GM21367 (cell line): ENCODE measurements around the gene ZBTB40.

ENCODE experiments used
- ATAC-seq: cut with Tn5 transposase; IDR thresholded peaks from one replicate; pipeline ENCODE4 v1.9.1; 2021; ENCODE audit not compliant: unreplicated experiment

The ZBTB40 gene

DNA sequence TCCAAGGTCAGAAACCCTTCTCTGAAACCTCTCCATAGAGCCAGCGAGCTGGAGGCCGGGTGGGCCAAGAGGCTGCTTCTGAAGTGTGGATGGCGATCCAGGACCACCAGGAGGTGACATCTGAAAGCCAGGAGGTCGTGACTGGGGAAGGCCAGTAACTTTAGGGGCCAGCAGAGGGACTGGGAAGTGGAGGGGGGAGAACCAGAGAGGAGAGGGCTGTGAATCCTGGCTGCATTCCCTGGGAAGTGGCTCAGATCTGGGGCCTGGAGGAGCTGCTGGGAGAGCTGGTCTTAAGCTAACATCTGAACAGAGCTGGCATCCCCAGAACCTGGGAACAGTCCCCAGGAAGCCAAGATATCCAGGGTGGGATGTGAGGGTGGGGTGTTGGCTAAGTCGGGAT lies 100.4 kb downstream of the ZBTB40 start:
- ATAC-seq = no peak

DNA sequence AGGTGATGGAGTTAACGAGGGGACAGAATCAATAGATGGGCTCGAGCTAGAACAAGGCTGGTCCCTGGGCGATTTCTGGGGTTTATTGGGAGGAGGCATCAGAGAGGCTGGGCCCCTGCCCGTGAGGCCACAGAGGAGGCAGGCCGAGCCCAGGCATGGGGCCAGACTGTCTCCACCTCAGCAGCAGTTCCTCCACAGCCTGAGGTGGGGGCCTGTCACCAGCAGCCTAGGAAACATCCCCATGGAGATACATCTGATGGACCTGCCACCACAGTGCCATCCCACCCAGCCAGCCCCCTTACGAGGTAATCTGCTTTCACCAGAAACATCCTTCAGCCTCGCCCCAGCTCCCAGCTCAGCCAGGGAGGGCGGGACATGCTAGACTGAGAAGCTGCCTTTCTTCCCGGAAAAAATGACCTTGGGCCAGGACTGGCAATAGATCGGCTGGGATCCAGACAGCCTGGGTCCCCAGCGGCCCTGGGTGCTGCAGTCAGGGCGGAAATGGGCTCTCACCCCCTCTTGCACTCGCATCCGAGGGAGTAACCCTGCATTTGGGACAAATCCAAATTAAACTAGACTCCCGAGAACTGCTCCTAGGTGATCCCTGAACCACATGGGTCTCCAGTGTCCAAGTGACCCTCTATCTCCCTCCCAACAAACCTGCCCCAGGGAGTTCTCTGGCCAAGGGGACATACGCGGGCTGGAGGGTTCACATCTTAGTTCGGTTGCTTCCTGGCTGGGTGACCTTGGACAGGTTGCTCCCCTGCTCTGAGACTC lies 101.6 kb downstream of the ZBTB40 start:
- no peak for ATAC-seq

DNA sequence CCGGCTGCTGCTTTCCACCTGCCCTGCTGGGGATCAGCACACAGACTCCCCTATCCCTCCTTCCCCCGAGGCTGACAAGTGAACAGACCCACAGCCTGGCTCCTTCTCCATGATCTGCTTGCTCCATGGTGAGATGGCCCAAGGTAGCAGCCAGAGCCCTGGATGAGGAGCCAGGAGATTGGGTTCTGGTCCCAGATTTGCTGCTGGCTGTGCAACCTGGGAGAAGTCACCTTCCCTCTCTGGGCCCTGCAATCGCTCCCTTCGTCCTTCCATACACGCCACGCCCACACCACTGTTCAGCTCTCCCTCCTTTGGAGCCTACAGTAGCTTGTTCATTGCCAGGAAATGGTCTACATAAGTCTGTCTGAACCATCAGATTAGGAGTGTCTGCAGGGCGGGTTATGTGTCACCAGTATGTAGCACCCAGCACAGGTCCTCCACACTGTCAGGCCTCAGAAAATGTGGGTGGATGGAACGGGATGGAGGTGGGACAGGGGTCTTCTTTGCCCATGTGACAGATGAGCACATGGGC lies 102.4 kb downstream of the ZBTB40 start:
- ATAC-seq = no peak

DNA sequence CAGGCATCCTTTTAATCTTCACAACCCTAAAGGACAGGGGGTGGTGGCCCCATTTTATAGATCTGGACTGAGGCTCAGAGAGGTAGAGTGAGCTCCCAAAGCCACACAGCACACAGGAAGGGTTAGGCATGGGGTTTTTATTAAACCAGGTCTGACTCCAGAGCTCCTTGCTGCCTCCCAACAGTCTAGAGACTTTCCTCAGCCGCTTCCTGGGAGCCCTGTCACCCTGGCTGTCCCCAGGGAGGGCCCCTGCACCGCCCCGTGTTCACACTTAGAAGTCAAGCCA lies 103.7 kb downstream of the ZBTB40 start:
- ATAC-seq = no peak

DNA sequence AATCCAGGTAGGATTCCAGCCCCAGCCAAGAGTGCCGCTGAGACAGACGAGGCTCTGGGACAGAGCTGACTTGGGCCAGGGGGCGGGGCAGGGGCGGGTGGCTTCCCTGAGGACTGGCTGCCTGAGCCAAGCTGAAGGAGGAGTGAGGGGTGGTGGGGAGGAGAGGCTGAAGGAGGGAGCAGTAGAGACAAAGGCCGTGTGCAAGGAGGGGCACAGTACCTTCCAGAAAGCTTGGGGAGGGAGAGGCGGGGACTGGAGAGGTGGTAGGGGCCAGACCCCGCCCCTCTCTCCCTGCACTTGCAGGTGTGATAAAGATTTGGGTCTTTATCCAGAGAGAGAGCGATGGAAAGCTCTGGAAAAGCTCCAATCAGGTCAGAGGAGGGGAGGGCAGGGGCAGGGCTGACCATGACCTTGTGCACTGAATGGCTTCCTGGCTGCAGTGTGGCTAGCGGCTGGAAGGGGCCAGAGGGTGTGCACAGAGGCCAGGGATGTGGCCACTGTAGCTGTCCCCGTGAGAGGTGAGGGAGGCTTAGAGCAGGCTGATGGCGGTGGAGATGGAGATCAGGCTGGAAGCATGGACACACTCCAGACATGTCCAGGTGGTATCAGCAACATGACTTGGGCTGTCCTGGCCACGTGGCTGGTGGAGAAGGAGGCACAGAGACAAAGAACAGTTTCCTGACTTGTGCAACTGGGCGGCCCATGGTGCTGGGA lies 104.9 kb downstream of the ZBTB40 start:
- ATAC-seq = no peak

DNA sequence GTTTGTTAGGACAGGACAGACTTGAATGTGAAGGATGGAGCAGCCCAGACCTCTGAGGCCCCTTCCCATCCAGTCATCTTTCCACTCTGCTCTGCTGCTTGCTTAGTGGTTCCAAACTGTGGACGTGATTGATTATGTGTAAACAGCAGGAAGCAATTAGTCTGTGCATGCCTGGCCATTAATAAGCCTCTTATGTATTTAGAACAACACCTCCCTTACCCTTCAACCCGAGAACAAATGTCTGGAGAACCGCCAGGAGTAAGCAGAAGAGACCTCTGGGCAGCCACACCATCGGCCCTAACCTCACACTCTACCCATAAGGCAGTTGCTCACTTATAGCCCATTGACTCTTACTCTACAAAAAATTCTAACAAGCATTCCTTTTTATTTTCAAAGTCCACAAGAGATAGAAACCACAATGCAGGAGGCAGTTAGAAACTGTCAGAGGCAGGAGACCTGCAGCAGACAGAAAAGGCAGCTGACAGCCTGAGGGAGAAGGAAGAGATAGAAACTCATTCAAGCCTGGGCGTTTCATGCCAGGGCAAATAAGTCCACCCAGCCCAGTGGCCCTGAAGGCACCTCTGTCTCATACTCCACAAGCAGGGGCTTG lies 105.8 kb downstream of the ZBTB40 start:
- ATAC-seq = no peak

DNA sequence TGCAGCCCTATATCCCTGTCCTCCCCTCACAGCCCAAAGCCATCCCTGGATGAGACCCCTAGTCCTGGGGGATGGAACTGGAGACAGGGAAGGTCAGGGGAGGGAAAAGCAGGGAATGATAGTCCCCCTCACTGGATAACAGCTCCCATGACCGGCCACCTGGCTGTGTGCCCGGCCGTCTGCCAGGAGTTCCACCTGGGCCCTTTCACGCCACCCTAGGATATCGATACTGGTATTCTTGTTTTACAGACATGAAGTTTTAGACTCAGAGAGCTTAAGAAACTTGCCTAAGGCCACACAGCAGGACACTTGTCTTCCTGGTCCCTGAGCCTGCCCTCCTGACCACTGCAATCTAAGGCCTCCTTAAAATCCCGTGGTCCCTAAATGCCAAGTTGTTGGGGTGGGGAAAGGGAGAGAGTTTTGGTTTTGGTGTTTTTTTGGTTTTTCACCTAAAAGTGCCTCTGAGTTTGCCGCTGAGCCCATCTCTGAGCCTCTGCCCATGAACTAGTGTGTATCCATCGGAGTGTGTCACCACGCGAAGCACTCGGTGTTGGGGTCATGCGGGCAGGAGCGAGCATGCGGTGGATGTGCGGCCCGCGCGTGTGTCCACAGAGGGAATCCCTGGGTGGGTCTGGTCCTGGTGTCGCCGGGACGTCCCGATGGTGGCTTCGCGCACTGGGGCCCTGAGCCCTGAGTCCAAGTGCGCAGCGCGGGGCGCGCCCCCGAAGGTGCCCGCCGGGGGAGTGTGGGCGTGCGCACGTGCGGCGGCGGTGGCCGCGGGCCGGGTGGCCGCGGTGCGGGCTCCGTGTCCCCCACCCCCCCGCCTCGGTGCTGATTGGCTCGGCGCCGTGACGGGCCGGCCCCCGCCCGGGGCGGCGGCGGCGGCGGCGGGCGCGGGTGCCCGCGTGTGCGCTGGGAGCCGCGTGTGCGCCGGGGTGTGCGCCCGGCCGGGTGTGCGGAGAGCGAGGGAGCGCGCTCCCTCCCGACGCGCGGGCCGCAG lies 111.2 kb downstream of the ZBTB40 start, which contains the start of gene EPHA8:
TSS of gene EPHA8 (plus strand) at position 906 of the 1,000 bp plus-strand sequence. CDS start 147 bp downstream, outside the sequence.
- ATAC-seq = no peak

DNA sequence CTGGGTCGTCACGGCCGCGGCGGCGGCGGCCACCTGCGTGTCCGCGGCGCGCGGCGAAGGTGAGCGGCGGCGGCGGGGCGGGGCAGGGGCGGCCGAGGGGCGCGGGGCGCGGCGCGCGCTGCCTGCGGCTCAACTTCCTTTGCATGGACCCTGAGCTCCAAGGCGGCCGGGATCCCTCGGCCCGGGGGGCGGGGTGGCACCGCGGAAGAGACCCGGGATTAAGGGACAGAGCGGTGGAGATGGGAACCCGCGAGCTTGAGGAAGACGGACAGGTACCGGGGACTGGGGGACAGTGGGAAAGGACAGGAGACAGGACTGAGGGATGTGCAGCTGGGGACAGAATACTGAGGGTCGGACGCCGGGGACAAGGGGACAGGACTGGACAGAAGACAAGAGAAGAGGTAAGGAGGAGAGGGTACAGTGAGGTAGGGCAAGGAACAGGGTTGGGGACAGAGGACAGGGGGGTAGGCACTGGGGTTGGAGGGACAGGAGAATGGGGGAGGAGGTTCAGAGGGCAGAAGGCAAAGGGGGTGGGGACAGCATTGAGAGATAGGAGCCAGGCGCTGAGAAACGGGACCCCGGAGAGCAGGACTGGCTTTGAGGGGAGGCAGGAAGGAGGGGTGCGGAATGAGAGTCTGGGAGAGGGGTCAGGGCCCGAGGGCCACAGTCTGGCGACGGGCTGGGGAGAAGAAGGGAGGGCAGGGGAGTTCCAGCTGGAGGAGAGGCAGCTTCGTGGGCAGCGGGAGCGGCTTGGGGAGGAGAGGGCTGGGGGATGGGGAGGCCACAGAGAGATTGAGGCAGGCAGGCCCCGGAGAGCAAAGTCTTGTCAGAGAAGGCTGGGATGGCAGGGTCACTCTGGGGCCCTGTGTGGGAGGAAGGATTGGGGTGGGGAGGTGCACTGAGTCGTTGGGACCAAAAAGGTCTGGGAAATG lies 112.3 kb downstream of the ZBTB40 start:
- no peak for ATAC-seq

DNA sequence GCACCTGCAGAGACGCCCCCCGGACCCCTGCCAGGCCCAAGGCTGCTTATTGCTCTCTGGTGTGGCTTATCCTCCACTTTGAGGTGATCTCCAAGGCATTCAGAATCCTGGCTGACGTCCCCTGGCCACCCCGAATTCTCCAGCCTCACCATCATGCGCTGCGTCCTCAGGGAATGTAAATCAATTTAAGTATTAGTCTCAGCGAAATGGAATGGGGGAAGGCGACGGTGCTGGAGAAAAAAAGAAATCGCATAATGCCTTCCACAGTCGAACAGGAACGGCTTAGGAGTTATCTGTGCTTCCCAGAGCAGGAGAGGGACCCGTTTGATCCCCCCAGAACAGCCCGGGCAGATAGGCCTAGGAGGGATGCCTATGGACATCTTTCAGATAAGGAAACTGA lies 114.5 kb downstream of the ZBTB40 start:
- no peak for ATAC-seq

DNA sequence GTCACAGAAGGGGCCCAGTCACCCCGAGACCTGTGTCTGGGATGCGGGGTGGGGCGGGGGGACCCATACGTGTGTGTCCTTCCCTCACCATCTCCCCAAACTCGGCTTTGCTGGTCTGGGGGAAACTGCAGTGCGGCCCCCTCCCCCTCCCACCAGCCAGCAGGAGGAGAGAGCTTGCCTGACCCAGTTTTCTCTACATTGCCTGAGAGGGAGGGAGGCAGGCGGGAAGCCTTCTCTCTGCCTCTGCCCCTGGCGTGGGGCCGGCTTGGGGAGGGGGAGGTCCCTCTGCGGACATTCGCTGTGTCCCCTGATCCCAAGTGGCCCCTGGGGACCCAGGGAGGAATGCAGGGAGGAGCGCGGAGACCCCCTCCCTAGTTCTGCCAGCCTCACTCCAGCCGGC lies 115.5 kb downstream of the ZBTB40 start:
- ATAC-seq = no peak

DNA sequence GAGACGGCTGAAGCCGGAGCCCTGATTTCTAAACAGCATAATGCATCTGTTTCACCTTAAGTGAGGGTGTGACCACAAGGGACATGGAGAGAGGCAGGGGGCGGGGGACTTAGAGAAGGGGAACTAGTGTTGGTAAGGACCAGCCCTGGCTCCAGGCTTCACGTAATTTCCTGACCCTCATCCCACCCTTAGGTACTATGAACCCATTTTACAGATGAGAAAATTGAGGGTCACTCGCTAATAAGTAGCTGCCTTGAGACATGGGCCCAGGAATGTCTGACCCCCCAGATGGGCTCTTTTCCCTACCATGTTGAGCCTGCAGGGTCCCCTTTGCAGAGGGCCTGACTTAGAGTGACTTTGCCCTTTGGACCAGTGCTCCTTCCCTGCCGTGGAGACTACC lies 116.3 kb downstream of the ZBTB40 start:
- no peak for ATAC-seq

DNA sequence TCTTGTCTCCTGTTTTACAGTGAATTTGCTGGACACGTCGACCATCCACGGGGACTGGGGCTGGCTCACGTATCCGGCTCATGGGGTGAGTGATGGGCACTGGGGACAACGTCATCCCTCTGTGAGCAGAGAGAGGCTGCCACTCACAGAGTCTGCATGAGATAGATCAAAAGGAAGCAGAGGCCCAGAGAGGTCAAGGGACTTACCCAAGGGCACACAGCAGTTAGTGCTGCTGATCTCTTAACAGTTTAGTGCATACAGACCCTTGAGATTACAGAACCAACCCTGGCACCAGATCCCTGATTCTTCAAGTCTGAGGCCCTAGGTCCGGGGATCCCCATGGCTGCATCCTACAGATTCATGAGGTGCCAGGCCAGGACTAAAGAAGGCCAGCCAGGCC lies 117.6 kb downstream of the ZBTB40 start:
- ATAC-seq = no peak

DNA sequence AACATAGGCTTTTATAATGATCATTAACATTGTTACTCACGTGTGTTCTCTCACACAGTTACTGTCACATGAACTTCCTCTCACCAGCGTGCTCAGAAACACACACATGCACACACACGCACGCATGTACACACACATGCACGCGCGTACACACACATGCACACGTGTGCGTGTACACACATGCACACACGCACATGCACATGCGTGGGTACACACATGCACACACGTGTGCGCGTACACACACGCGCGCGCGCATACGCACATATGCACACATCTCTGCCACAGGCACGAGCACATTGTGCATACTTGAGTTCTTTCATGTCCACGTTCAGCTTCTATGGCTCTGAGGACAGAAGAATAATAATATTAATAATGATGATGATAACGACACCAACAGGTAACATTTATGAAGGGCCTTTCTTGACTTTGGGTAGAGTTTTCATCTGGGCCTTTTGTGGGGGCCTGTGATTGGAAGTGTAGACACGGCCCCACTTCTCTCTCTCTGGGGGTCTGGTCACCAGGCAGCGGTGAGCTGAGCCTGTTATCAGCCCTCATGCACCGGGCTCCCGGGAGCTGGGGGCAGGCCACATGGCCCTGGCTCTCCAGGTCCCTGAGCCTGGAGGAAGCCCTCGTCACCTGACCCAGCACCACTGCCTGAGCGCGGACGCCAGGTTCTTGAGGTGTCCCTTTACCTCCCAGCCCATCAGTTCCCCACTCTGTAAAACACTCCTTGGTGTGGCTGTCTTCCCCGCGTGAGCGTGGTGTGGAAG lies 118.7 kb downstream of the ZBTB40 start:
- no peak for ATAC-seq

DNA sequence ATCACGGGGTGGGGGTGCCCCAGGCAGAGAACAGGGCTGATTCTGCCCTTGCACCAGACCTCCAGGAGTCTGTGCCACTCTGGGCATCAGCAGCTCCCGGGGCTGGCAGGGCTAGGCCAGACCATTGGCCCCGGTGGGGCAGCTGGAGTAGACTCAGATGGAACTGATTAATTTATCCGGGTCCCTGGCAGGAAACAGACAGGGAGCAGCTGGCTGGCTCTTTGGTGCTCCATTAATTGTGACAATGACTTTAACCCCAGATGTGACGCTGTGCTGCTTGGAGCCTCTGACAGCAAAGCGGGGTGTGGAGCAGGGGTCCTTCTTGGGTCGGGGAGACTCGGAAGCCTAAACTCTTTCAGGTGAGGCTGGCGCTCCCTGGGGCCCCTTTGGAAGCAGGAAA lies 121.2 kb downstream of the ZBTB40 start:
- ATAC-seq = no peak

DNA sequence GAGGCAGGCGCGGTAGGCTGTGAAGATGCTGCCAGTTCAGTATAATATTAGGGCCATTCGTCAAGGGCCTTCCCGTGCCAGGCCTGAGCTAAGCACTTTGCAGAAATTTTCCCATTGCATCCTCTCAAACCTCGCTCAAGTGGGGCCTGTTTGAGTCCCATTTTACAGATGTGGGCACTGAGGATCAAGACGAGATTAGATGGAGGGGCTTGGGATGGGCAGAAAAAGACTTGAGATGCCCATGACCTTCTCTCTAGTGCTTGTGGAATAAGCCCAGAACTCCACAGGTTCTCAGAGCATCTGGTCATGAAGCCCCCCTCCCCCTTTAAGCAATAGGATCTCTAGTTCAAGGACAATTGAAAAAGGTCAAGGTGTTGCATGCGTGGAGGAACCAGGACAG lies 121.6 kb downstream of the ZBTB40 start:
- no peak for ATAC-seq

DNA sequence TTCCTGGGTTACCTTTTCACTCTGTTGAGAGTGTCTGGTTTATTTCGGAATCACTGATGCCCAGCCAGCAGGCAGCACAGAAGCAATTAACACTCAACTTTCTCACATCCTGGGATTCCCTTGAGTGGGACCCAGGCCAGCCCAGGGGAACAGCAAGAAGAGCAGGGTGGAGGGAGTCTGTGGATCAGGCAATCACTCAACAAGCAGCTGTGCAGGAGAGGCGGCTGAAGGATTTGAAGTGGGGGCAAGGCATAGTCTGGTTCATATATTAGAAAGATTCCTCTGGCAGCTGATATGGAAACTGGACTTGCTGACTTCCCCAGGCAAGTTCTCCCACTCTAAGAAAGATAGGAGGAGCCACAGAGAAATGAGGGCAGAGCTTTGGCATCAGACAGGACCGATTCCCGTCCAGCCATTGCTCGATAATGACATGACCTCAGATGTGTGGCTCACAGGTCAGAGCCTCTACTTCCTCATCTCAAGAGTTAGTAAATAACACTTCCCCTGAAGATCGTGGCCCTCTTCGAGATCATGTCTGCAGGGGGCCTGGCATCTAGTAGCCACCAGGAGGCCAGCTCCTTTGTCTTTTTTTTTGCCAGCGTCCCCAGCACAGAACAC lies 124.0 kb downstream of the ZBTB40 start:
- no peak for ATAC-seq

DNA sequence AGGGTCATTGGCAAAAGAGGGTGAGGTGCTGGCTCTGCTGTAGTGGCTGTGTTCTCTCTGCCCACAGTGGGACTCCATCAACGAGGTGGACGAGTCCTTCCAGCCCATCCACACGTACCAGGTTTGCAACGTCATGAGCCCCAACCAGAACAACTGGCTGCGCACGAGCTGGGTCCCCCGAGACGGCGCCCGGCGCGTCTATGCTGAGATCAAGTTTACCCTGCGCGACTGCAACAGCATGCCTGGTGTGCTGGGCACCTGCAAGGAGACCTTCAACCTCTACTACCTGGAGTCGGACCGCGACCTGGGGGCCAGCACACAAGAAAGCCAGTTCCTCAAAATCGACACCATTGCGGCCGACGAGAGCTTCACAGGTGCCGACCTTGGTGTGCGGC lies 124.5 kb downstream of the ZBTB40 start:
- ATAC-seq = no peak

DNA sequence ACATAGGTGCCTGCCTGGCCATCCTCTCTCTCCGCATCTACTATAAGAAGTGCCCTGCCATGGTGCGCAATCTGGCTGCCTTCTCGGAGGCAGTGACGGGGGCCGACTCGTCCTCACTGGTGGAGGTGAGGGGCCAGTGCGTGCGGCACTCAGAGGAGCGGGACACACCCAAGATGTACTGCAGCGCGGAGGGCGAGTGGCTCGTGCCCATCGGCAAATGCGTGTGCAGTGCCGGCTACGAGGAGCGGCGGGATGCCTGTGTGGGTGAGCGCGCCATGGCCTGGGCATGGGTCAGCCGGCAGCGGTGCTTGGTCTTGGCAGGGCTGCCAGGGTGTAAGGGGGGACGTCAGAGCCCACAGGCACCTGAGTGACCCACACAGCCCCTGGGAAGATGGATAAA lies 125.0 kb downstream of the ZBTB40 start:
- ATAC-seq = no peak
